Activated CD8-positive, alpha-beta memory T cell treated with anti-CD3 and anti-CD28 coated beads for 36 hours (primary cell): ENCODE results near the gene FNIP2. TPM values are rescaled to one million over a fixed set of nuclear protein-coding genes. Genes with fewer than 3 reads are reported as not detected.
"Not testable (repeated sequence)": the region's sequence is repeated elsewhere in the genome, so short reads cannot be mapped to it uniquely, and the experiment has no call there.

Source experiments
- CTCF ChIA-PET: fragments of 350-600 bp; sonication (Branson Sonifier 250); formaldehyde crosslinking; loops from one replicate; lab custom pipeline; 2021; ENCODE audit warnings: antibody characterized with exemption; lab: Charles Lee
- POLR2A ChIA-PET: fragments of 350-600 bp; sonication (Branson Sonifier 250); formaldehyde crosslinking; loops from one replicate; lab custom pipeline; 2021; ENCODE audit warnings: antibody characterized with exemption; lab: Charles Lee
- total RNA-seq, 2 experiments: library from RNA; stranded (reverse); gene quantifications; one replicate each; pipeline ENCODE4 v1.2.3, GENCODE V29; 2021

FNIP2 gene
- total RNA-seq, result 10 to 100 TPM; 15.8 to 16.2 TPM

DNA sequence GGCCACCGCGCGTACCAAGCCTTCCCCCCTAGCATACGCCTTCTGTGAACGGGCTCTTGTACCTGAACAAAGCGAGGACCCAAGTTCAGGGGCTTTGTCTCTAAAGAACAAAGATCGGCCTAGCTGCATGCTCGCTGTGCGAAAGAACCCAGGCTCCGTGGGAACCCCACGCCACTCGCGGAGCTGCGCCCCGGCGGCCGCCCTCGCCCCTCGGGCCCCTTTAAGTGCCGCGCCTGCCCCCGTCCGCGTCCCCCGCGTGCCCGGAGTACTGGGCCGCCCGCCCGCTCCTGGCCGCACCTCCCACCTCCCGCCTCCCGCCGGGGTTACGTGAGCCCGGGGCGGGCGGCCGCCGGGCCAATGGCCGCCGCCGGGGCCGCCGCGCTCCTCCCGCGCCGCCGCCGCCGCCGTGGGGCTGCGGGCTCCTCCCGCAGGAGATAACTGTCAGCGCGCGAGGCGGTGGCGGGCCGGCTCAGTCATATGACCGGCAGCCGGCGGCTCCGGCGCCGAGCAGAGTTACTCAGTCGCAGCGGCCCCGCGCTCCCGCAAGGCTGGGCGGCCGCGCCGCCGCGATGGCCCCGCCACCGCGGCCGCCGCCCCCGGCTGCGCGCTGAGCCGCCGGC lies at the start of gene FNIP2:
FNIP2 (plus strand) TSS at position 472 of the 620 bp plus-strand sequence. CDS start 187 bp downstream, outside the sequence.
- POLR2A ChIA-PET, result interaction anchor here (0.7 to 2.2 kb wide), 3 partner anchors 54 to 85 kb away, joined by 3 to 8 read pairs (median 4); no protein-coding TSS in a partner anchor
- CTCF ChIA-PET, result interaction anchor here (0.6 to 1.4 kb wide), 3 partner anchors 8 to 160 kb away, joined by 3 read pairs; no protein-coding TSS in a partner anchor

DNA sequence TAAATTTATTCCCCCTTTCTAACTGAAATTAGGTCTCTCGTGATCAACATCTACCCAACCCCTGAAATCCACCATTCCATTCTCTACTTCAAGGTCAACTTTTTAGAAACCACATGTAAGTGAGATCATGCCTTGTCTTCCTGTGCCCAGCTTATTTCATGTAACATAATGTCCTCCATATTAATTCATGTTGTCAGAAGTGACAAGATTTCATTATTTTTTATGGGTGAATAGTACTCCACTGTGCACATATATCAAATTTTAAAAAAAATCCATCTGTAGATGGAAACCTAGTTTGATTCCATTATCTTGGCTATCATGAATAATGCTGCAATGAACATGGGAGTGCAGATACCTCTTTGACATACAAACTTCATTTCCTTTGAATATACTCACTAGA lies 47.1 kb upstream of the FNIP2 start:
- CTCF ChIA-PET, result no interaction called here
- POLR2A ChIA-PET, result no interaction called here

DNA sequence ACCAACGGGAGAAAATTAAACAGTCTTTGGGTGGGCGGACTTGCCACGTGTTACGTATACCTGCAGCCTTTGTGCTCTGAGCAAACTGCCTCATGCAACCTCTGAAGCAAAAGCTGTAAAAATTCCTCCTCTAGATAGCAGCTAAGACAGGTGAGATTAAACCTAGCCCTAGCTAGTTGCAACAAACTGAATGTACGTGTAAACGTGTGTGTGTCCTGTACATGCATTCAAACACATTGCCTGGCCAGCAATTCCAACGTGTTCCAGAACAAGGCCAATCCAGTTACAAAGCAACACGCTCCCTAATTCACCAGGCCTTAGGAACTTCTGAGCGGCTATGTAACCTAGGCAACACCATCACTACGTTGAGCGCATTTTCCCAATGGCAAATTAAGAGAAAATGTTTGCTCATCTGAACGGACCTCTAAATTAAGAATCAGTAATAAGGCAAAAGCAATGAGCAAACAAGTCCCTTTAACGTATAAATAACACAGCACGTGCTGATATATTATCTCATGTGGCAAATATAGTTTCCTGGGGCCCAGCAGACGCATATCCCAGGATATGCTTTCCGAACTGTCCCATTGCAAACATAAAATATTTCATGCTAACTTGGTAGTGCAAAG lies 46.4 kb upstream of the FNIP2 start:
- POLR2A ChIA-PET, result no interaction called here
- CTCF ChIA-PET, result no interaction called here

DNA sequence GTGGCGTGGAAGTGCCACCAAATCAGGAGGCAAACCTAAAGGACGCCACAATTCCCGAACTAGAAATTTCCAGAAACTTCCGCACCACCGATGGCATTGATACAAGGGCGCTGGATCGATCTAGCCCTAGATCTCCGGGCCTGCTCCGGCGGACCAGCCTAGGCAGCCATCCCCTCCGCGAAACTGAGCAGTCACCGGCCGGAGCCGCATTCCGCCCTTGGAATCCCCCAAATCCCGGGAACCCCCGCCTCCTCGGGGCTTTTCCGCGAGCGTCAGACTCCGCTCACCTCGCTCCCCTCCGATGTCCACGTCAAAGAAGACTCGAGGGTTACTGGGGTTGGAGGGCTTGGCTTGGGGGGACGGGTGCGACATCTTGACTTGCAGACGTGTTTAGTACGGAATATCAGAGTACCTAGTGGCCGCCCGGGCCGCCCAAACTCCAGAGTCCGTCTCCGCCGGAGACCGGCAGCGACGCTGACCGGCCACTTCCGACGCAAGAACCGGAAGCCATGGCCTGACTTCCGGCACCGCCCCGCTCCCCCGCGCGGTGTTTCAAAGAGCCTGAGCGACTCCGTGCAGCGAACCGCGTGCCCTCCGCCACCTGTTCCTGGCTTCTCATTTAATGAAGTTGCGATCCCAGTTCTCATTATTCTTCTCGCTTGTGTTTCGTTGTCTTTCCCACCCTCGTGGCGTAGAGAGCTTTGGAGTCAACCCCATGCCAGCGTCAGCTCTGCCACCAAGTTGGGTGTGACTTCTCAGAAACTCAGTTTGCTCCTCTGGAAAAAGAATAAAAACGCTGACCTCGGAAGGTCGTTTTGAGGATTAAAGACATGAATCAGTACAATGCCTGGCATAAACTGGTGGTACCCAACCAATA lies 45.7 kb upstream of the FNIP2 start, which contains the start of gene PPID:
PPID (minus strand) TSS at position 480 of the 877 bp plus-strand sequence; CDS start at position 372, 108 bp downstream.
- ChIA-PET POLR2A (interaction anchor here (1.5 kb wide), 1 partner anchor 98 kb away, joined by 5 read pairs; no protein-coding TSS in a partner anchor), CTCF (no interaction called here)

DNA sequence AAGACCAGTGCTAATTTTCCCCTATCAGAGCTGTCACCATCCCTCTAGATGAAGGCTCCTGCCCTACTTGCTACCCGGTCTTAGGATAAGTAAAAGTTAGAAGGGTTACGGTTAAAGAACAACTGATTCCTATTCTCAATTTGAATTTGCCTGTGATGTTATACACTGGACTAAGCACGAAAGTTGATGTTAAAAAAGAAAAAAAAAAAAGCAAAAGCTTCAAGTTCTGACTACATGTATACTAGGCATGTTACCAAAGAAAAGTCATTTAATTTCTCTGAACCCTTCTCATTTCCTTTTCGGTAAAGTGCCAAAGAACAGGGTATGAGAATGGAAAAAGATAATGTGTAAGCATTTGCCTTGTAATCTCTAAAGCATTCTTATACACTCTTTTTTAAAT lies 44.2 kb upstream of the FNIP2 start:
- ChIA-PET POLR2A (interaction anchor here (1.0 to 1.1 kb wide), 3 partner anchors 53 to 134 kb away, joined by 3 to 5 read pairs (median 3); partner anchors contain the start of gene C4orf46), CTCF (interaction anchor here (0.6 to 1.3 kb wide), 3 partner anchors 125 to 446 kb away, joined by 3 to 4 read pairs (median 3); no protein-coding TSS in a partner anchor)

DNA sequence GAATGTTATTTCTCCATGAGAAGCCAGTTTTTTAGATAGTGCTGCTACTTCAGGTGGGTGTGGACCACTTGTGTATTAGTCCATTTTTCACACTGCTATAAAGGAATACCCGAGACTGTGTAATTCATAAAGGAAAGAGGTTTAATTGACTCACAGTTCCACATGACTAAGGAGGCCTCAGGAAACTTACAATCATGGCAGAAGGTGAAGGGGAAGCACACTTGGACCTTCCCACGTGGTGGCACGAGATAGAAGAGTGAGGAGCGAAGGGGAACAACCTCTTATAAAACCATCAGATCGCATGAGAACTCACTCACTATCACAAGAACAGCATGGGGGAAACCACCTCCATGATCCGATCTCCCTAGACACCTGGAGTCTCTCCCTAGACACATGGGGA lies 42.2 kb upstream of the FNIP2 start:
- CTCF ChIA-PET, result no interaction called here
- POLR2A ChIA-PET, result no interaction called here

DNA sequence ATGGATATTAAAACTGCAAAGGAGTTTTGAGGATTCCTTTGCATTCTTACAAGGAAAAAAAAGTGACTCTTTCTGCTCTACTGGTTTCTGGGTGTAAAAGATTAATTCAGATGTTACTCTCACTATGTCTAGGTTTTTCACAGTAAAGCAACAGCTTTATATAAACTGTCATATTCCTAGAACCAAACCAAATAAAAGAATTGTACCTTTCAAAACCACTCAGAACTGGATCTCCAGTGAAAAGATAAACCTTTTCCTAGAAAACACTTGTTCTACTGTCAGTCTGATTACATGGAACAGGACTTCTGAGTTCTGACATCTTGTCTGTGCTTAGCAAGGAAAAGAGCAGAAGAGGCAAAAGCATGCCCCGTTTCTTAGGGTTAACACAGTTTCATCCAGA lies 40.6 kb upstream of the FNIP2 start:
- POLR2A ChIA-PET, result no interaction called here
- CTCF ChIA-PET, result interaction anchor here (0.8 to 1.5 kb wide), 2 partner anchors 10 to 122 kb away, joined by 3 read pairs; no protein-coding TSS in a partner anchor

DNA sequence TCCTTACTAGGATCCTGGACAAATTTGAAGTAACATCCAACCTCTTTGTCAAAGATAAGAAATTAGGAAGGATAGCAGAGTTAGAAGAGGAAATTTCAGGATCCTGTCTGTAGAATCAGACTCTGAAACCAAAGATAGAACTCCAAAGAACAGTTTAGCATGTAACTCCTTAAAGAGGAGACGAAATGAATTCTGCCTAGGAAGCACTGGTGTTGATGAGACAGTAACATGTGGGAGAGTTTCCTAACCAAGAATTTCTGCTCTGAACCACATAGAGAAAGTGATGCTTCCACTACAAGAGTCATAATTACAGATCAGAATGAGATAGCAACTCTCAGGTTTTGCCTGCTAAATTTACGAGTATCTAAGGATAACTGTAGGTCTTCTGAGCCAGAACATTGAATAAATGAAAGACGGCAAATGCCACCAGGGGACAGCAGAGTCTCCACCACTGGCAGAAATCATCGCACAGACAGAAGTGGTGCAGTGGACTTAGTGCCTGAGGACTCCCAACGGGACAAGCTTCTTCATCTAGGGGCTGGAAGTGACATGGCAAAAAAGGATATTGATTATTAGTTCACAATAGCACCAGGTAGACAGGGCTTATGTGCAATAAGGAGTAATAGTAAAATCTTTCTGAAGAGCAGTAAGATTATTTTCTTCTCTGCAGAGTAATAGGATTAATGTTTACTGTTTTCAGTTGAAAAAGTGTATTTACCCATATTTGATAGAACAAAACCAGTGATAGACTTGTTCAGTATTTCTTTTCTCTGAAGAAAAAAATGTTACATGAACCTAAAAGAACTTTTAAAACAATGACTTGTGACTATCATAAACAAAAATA lies 38.9 kb upstream of the FNIP2 start:
- POLR2A ChIA-PET, result no interaction called here
- CTCF ChIA-PET, result interaction anchor here (0.6 kb wide), 2 partner anchors 36 to 303 kb away, joined by 3 read pairs; no protein-coding TSS in a partner anchor

DNA sequence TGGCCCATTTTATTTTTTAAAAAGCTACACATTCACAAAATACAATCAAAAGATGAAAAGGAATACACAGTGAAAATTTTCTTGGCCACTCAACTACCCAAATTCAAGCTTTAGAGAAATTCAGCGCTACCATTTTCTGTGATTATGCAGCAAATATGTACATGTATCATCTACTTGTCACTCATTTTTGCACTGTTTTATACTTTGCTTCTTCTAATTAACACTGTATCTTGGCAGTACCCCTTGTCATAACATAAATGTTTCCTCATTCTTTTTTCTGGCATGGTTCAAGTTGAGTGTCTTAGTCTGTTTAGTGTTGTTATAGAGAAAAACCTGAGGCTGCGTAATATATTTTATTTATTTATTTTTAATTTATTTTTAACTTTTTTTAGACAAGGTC lies 30.0 kb upstream of the FNIP2 start:
- POLR2A ChIA-PET, result no interaction called here
- CTCF ChIA-PET, result no interaction called here

DNA sequence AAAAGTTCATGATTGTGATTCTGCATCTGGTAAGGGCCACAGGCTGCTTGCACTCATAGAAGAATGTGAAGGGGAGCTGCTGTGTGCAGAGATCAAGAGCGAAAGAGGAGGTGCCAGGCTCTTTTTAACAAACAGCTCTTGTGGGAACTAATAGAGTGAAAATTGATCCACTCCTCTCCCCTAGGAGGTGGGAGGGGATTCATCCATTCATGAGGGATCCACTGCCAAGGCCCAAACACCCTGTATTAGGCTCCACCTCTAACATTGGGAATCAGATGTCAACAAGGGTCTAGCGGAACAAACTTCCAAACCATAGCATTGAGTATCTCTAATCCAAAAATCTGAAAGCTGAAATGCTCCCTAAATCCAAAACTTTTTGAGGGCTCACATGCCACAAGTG lies 29.2 kb upstream of the FNIP2 start:
- CTCF ChIA-PET, result no interaction called here
- POLR2A ChIA-PET, result no interaction called here

DNA sequence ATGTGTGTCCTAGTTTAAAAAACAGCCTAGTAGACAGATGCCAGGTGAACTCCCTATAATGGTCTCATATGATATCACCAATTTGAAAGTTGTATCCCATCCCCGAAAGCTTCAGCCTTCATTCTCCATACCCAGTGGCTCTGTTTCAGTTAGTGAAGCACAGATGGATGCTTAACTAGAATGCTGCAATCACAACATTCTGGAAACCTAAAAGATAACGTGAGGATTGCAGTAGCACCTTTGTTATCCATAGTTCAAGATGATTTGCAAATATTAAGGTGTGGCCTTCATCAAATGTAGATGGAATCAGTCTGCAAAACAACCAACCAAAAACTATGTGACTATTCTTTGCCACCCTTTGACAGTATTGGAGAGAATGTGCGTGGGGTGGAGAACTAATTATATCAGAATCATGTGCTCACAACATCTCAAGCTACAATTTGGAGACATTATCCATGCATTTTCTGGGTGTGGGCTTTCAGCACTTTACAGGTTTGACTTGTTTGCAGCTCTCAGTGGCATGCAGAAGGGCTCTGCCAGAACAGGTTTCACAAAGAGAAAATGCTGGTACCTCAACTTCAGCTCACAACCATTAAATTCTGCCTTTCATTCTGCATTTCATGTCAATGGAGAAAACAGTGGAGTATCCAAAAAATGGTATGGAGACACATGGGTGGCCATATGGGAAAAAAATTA lies 27.4 kb upstream of the FNIP2 start:
- ChIA-PET CTCF (no interaction called here), POLR2A (no interaction called here)

DNA sequence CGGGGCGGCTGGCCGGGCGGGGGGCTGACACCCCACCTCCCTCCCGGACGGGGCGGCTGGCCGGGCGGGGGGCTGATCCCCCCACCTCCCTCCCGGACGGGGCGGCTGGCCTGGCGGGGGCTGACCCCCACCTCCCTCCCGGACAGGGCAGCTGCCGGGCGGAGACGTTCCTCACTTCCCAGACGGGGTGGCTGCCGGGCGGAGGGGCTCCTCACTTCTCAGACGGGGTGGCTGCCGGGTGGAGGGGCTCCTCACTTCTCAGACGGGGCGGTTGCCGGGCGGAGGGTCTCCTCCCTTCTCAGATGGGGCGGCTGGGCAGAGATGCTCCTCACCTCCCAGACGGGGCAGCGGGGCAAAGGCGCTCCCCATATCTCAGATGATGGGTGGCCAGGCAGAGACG lies 22.3 kb upstream of the FNIP2 start:
- CTCF ChIA-PET, POLR2A ChIA-PET: not testable (repeated sequence)

DNA sequence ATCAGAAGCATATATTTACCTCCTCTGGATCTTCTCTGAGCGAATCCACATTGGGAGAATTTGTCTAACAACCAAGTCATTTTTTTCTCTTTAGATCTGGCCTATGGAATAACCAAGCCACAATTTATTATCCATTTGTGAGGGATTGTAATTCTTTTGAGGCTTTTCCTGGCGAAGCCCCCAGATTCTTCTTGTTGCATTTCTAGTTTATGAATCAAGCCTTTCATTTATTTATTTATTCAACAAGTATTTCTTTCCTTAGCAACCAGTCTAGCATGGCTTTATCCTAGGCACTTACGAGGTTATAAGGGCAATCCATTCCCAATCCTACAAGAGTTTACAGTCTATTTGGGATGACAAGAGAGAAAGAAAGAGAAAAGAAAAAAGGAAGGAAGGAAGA lies 18.4 kb upstream of the FNIP2 start:
- ChIA-PET POLR2A (no interaction called here), CTCF (no interaction called here)

DNA sequence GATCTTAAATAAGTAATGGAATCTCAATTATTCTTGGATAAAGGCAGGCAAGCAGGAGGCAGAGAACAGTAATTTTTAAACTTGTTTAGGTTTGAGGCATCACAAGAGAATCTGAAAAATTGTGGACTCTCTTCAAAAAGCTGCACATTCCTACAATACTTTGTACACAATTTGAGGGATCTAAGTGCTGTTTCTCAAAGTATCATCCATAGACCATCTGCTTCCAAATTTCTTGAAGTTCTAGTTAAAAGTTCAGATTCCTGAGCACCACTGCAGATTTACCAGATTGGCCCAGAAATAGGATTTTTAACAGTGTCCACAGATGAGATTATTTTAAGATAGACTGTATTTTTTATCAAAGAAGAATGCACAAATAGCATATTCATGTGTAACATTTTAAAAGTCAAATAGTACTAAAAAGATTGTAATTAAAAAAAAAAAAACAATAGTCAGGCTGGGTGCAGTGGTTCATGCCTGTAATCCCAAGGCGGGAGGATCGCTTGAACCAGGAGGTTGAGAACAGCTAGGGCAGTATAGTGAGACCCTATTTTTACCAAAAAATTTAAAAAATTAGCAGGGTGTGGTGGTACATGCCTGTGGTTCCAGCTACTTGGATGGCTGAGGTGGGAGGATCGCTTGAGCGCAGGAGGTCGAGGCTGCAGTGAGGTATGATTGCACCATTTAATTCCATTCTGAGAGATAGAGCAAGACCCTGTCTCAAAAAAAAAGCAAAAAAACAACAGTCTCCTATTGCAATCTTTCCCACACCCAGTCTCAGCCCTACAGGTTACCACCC lies 14.2 kb upstream of the FNIP2 start:
- POLR2A ChIA-PET, result no interaction called here
- CTCF ChIA-PET, result interaction anchor here (0.7 kb wide), 1 partner anchor 21 kb away, joined by 3 read pairs; no protein-coding TSS in a partner anchor

DNA sequence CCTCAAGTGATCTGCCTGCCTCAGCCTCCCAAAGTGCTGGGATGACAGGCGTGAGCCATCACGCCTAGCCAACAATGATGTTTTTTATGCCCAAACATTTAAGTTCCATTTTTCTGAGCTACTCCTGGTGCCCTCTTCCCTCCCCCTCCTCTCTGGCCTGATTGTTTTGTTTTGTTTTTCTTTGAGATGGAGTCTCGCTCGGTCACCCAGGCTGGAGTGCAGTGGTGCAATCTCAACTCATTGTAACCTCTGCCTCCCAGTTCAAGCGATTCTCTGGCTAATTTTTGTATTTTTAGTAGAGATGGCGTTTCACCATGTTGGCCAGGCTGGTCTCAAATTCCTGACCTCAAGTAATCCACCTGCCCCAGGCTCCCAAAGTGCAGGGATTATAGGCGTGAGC lies 13.0 kb upstream of the FNIP2 start:
- CTCF ChIA-PET, POLR2A ChIA-PET: not testable (repeated sequence)

DNA sequence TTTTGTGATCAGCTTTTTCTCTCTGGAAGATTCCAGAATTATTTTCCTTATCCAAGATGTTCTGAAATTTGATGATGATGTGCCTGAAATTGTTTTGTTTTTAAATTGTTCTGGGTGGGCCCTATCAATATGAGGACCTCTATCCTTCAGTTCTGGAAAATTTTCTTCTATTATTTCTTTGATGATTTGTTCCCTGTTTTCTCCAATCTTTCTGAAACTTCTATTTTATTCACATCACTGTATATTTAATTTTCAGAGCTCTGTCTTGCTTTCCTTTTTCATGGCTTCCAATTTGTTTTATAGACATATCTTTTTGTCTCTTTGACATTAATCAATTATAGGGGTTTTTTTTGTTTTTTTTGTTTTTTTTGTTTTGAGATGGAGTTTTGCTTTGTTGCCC lies 12.2 kb upstream of the FNIP2 start:
- ChIA-PET POLR2A (no interaction called here), CTCF (no interaction called here)

DNA sequence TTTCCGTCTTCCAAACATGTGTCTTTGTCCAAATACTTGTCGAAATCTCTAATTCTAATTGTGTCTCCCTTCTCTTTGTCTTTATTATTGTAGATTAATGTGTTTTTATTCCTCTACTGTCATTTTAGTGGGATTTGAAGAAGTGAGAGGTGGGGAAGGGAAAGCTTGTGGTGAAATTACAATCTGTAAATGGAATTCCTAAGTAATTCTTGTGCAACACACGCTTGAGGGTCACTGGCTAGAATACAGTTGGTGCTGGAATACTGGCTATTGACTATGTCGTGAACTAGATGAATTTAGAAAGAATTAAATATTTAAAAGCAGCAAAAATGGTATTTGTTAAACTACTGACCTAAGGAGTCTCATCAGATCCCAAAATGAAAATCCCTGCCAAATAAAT lies 10.7 kb upstream of the FNIP2 start:
- POLR2A ChIA-PET, result no interaction called here
- CTCF ChIA-PET, result no interaction called here
